Skeletal muscle tissue (tissue), 4 donors: ENCODE measurements around the gene KIAA1191. TPM values are rescaled to one million over a fixed set of nuclear protein-coding genes. Genes with fewer than 3 reads are reported as not detected.
A peak's percentile ranks its signal among the peaks of the same experiment; 100 is the strongest.

ENCODE experiments used
- H3K27ac ChIP-seq: one replicate; pipeline ENCODE4 v1.7.0; 2013; ENCODE audit warnings: mild to moderate bottlenecking, low read depth, low read length, inconsistent platforms
- H3K27me3 ChIP-seq, 3 donors: one replicate each; pipeline ENCODE4 v1.7.0; 2013; ENCODE audit warnings: low read length in 3 of 3; ENCODE audit not compliant: control insufficient read depth in 3 of 3, insufficient read depth in 3 of 3
- H3K36me3 ChIP-seq, 3 donors: one replicate each; pipeline ENCODE4 v1.7.0; 2013; ENCODE audit warnings: low read length in 3 of 3; ENCODE audit not compliant: control insufficient read depth in 3 of 3, insufficient read depth in 3 of 3
- H3K4me1 ChIP-seq, 3 donors: one replicate each; pipeline ENCODE4 v1.7.0; 2013; ENCODE audit warnings: low read length in 3 of 3, mild to moderate bottlenecking in 3 of 3; ENCODE audit not compliant: control insufficient read depth in 3 of 3, insufficient read depth in 3 of 3
- H3K4me3 ChIP-seq, 3 donors: one replicate each; pipeline ENCODE4 v1.7.0; 2013; ENCODE audit warnings: low read length in 3 of 3
- H3K9ac ChIP-seq, 3 donors: one replicate each; pipeline ENCODE4 v1.7.0; 2013; ENCODE audit warnings: low read length in 3 of 3, mild to moderate bottlenecking in 3 of 3, moderate library complexity in 2 of 3, low read depth in 1 of 3
- H3K9me3 ChIP-seq, 3 donors: one replicate each; pipeline ENCODE4 v1.7.0; 2013; ENCODE audit warnings: low read length in 3 of 3; ENCODE audit not compliant: control insufficient read depth in 3 of 3
- total RNA-seq: library from RNA; depleted of rRNA; stranded (reverse); fragments of >200 nt; gene quantifications from one replicate; pipeline ENCODE4 v1.2.3, GENCODE V29; 2014
- donor health status: Osteomylitis.

Gene KIAA1191
- total RNA-seq, 1 donor from 2014 or later = 28.7 TPM

- no peak overlapping the region for H3K4me3 ChIP-seq
- no peak overlapping the region for H3K9ac ChIP-seq
- peaks cover 4 to 7% (median 6%) of the 10 kb centered on the region in 3 donors for H3K4me1 ChIP-seq
- no peaks in the 10 kb centered on the region for H3K9me3 ChIP-seq
- H3K27ac ChIP-seq = no peak overlapping the region
- H3K27me3 ChIP-seq = no peaks in the 10 kb centered on the region
- peaks cover 12 to 27% (median 23%) of the 10 kb centered on the region in 3 donors for H3K36me3 ChIP-seq
Observed at GRCh38 chr5:176401281-176402205, 40.0 kb upstream of the KIAA1191 start.

- Histone ChIP-seq H3K36me3 (peaks cover 11 to 24% (median 23%) of the 10 kb centered on the region in 3 donors), H3K4me3 (no peak overlapping the region), H3K9me3 (no peaks in the 10 kb centered on the region), H3K4me1 (peaks cover 2 to 12% (median 4%) of the 10 kb centered on the region in 3 donors), H3K9ac (no peak overlapping the region), H3K27me3 (no peaks in the 10 kb centered on the region), H3K27ac (no peak overlapping the region)
Observed at GRCh38 chr5:176400382-176401156, 39.0 kb upstream of the KIAA1191 start.

- peaks cover 24 to 36% (median 33%) of the 10 kb centered on the region in 3 donors for H3K36me3 ChIP-seq
- H3K4me3 ChIP-seq = no peak overlapping the region
- no peaks in the 10 kb centered on the region for H3K9me3 ChIP-seq
- H3K9ac ChIP-seq = no peak overlapping the region
- H3K27me3 ChIP-seq = no peaks in the 10 kb centered on the region
- peaks cover 2 to 12% (median 2%) of the 10 kb centered on the region in 3 donors for H3K4me1 ChIP-seq
- no peak overlapping the region for H3K27ac ChIP-seq
Observed at GRCh38 chr5:176397736-176398420, 36.3 kb upstream of the KIAA1191 start.

- Histone ChIP-seq H3K4me3 (no peak overlapping the region), H3K27me3 (no peaks in the 10 kb centered on the region), H3K9ac (peak overlapping the region in 1 of 3 donors; percentile 45), H3K9me3 (no peaks in the 10 kb centered on the region), H3K27ac (peak overlapping the region; percentile 3), H3K36me3 (peaks cover 39 to 50% (median 48%) of the 10 kb centered on the region in 3 donors), H3K4me1 (peaks cover 0 to 12% (median 5%) of the 10 kb centered on the region in 3 donors)
Observed at GRCh38 chr5:176396330-176396729, 34.8 kb upstream of the KIAA1191 start.

GRCh38 chr5:176394881-176395675, 33.5 kb upstream of the KIAA1191 start:
- Histone ChIP-seq H3K27ac (no peak overlapping the region), H3K4me3 (no peak overlapping the region), H3K27me3 (no peaks in the 10 kb centered on the region), H3K4me1 (peaks cover 5 to 22% (median 7%) of the 10 kb centered on the region in 3 donors), H3K9me3 (no peaks in the 10 kb centered on the region), H3K36me3 (peaks cover 46 to 60% (median 57%) of the 10 kb centered on the region in 3 donors), H3K9ac (no peak overlapping the region)

GRCh38 chr5:176394096-176394495, 32.5 kb upstream of the KIAA1191 start:
- H3K9ac ChIP-seq = no peak overlapping the region
- H3K4me3 ChIP-seq = no peak overlapping the region
- H3K9me3 ChIP-seq = no peaks in the 10 kb centered on the region
- peaks cover 46 to 60% (median 54%) of the 10 kb centered on the region in 3 donors for H3K36me3 ChIP-seq
- no peaks in the 10 kb centered on the region for H3K27me3 ChIP-seq
- H3K4me1 ChIP-seq = peaks cover 11 to 31% (median 15%) of the 10 kb centered on the region in 3 donors
- H3K27ac ChIP-seq = no peak overlapping the region

- H3K27me3 ChIP-seq = no peaks in the 10 kb centered on the region
- no peak overlapping the region for H3K27ac ChIP-seq
- H3K36me3 ChIP-seq = peaks cover 46 to 56% (median 49%) of the 10 kb centered on the region in 3 donors
Observed at GRCh38 chr5:176392526-176392925, 31.0 kb upstream of the KIAA1191 start.

GRCh38 chr5:176391999-176392398, 30.4 kb upstream of the KIAA1191 start:
- peaks cover 25 to 45% (median 26%) of the 10 kb centered on the region in 3 donors for H3K4me1 ChIP-seq
- H3K9ac ChIP-seq = no peak overlapping the region
- no peaks in the 10 kb centered on the region for H3K27me3 ChIP-seq
- H3K9me3 ChIP-seq = no peaks in the 10 kb centered on the region
- H3K27ac ChIP-seq = no peak overlapping the region
- H3K4me3 ChIP-seq = no peak overlapping the region
- peaks cover 46 to 54% (median 48%) of the 10 kb centered on the region in 3 donors for H3K36me3 ChIP-seq

More at GRCh38 chr5:176392526-176392925, 31.0 kb upstream of the KIAA1191 start:
- no peak overlapping the region for H3K9ac ChIP-seq
- H3K4me1 ChIP-seq = peaks cover 20 to 41% (median 20%) of the 10 kb centered on the region in 3 donors
- H3K9me3 ChIP-seq = no peaks in the 10 kb centered on the region
- no peak overlapping the region for H3K4me3 ChIP-seq

- Histone ChIP-seq H3K4me1 (peaks cover 25 to 44% (median 30%) of the 10 kb centered on the region in 3 donors), H3K27ac (no peak overlapping the region), H3K27me3 (no peaks in the 10 kb centered on the region), H3K4me3 (no peak overlapping the region), H3K36me3 (peaks cover 43 to 49% (median 48%) of the 10 kb centered on the region in 3 donors), H3K9ac (no peak overlapping the region), H3K9me3 (no peaks in the 10 kb centered on the region)
Observed at GRCh38 chr5:176391479-176391878, 29.9 kb upstream of the KIAA1191 start.
